ENCODE results near the gene CDH18. TPM values are rescaled to one million over a fixed set of nuclear protein-coding genes. Genes with fewer than 3 reads are reported as not detected.

Gene CDH18
- total RNA-seq, 1 experiment from 2014 or later: not detected

- H3K36me3 ChIP-seq (ENCODE audit: control insufficient read depth in 1 of 2, insufficient read depth in 2 of 2, low read length in 2 of 2): no peaks in the 10 kb centered on the region
- ChIA-PET RAD21 (ENCODE audit: low non-redundant PET in 1 of 2, low total read pairs in 2 of 2, uncharacterized antibody in 2 of 2, unreplicated experiment in 2 of 2) (no interaction called here), POLR2A (no interaction called here), CTCF (no interaction called here)
- no TSS peak for BruUV-seq (replicated peaks)
- H3K9me2 ChIP-seq (ENCODE audit: insufficient read depth): no peaks in the 10 kb centered on the region
- H3K9ac ChIP-seq (ENCODE audit: low read length): no peak overlapping the region
- no peak overlapping the region for H3K4me3 ChIP-seq (replicated peaks in 1 of 2; ENCODE audit: low read depth in 1 of 2, low read length in 2 of 2)
- ATAC-seq (no peak), DNase-seq (ENCODE audit: low read depth, low spot score) (no peak)
- TF ChIP-seq CEBPB (IDR thresholded peaks at IDR 0.05; ENCODE audit: low read depth) (no peak), SP1 (IDR thresholded peaks at IDR 0.05; ENCODE audit: low read depth) (no peak), ZFX (IDR thresholded peaks at IDR 0.05) (no peak), JUND (IDR thresholded peaks at IDR 0.05) (no peak), CTCF (IDR thresholded peaks at IDR 0.05 in 2 of 3, conservative IDR thresholded peaks at IDR 0.05 in 1 of 3; ENCODE audit: borderline replicate concordance in 1 of 3, insufficient read depth in 1 of 3, low read depth in 2 of 3, low read length in 2 of 3) (no peak), TCF7L2 (IDR thresholded peaks at IDR 0.05; ENCODE audit: borderline replicate concordance, extremely low read depth, insufficient read depth, insufficient read length) (no peak), SRF (IDR thresholded peaks at IDR 0.05; ENCODE audit: low read depth) (no peak), ELF1 (IDR thresholded peaks at IDR 0.05; ENCODE audit: borderline replicate concordance, low read depth) (no peak), EZH2 (IDR thresholded peaks at IDR 0.05) (no peak), ZBTB33 (IDR thresholded peaks at IDR 0.05; ENCODE audit: extremely low read depth, insufficient replicate concordance, low read length) (no peak), SIN3A (IDR thresholded peaks at IDR 0.05; ENCODE audit: low read depth) (no peak), ZNF274 (IDR thresholded peaks at IDR 0.05; ENCODE audit: low read depth, low read length) (no peak), MAX (IDR thresholded peaks at IDR 0.05) (no peak)
- H3K27me3 ChIP-seq (ENCODE audit: insufficient read depth, low read length): no peaks in the 10 kb centered on the region
- H3K4me1 ChIP-seq (ENCODE audit: control insufficient read depth in 1 of 2, insufficient read depth in 2 of 2, low read length in 2 of 2): no peaks in the 10 kb centered on the region
- H3K9me3 ChIP-seq (ENCODE audit: control insufficient read depth in 1 of 2, insufficient read depth in 1 of 2, low read depth in 1 of 2, low read length in 2 of 2): peaks cover 0 to 13% of the 10 kb centered on the region in 2 experiments; a peak in 3 of 4 replicates
- H4K20me1 ChIP-seq (ENCODE audit: insufficient read depth): no peaks in the 10 kb centered on the region
- no peak overlapping the region for H2AFZ ChIP-seq (ENCODE audit: low read depth, low read length, poor library complexity, severe bottlenecking)
- no peak overlapping the region for H3K4me2 ChIP-seq (ENCODE audit: low read length)
- no peak overlapping the region for H3K27ac ChIP-seq (ENCODE audit: low read depth, low read length)
- no peaks in the 10 kb centered on the region for H3K79me2 ChIP-seq (ENCODE audit: insufficient read depth, low read length)
- intact Hi-C loops (cut with micrococcal nuclease): no loop called here
These were observed 181.2 kb downstream of the CDH18 start for GRCh38 chr5:19806756-19807155.
